ENCODE data around the gene SH2D3C. TPM values are rescaled to one million over a fixed set of nuclear protein-coding genes. Genes with fewer than 3 reads are reported as not detected.

Gene SH2D3C
- total and polyA plus RNA-seq, 8 donors: 21.7 to 41.9 (median 32.6) TPM

DNA sequence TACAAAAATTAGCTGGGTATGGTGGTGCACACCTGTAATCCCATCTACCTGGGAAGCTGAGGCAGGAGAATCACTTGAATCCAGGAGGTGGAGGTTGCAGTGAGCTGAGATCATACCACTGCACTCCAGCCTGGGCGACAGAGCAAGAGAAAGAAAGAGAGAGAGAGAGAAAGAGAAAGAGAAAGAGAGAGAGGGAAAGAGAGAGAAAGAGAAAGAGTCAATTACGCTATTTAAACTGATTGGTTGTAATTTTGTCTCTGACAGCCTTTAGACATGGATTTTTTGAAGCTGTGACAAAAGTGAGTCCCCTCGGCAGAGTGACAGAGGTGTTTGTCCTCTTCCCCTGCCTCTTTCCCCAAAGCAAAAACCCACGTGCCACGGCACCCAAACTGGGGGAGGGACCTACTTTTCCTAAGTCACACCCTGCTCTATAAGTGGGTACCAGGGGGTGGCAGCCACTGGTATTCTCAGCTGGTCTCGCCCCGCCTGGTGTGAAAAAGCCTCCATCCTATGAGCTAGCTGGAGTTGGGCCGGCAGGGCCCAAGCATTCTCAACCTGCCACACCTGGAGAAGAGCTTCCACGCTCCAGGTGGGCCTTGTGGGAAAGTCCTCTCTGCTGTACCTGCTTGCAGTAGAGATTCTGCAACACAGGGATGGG is 75.0 kb downstream of the SH2D3C start:
- ATAC-seq: no peak
- TF ChIP-seq, protein P1, sequence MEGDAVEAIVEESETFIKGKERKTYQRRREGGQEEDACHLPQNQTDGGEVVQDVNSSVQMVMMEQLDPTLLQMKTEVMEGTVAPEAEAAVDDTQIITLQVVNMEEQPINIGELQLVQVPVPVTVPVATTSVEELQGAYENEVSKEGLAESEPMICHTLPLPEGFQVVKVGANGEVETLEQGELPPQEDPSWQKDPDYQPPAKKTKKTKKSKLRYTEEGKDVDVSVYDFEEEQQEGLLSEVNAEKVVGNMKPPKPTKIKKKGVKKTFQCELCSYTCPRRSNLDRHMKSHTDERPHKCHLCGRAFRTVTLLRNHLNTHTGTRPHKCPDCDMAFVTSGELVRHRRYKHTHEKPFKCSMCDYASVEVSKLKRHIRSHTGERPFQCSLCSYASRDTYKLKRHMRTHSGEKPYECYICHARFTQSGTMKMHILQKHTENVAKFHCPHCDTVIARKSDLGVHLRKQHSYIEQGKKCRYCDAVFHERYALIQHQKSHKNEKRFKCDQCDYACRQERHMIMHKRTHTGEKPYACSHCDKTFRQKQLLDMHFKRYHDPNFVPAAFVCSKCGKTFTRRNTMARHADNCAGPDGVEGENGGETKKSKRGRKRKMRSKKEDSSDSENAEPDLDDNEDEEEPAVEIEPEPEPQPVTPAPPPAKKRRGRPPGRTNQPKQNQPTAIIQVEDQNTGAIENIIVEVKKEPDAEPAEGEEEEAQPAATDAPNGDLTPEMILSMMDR (IDR thresholded peaks at IDR 0.05): no peak
- no peak overlapping the region for H3K4me3 ChIP-seq
- no peak for DNase-seq
- no peaks in the 10 kb centered on the region for H3K27me3 ChIP-seq
- intact Hi-C loops (cut with DNase I): no loop called here
- no peak overlapping the region for H3K27ac ChIP-seq
- H3K4me1 ChIP-seq: peaks cover 0 to 6% of the 10 kb centered on the region in 2 donors
- no peaks in the 10 kb centered on the region for H3K9me3 ChIP-seq
- H3K36me3 ChIP-seq: no peaks in the 10 kb centered on the region

DNA sequence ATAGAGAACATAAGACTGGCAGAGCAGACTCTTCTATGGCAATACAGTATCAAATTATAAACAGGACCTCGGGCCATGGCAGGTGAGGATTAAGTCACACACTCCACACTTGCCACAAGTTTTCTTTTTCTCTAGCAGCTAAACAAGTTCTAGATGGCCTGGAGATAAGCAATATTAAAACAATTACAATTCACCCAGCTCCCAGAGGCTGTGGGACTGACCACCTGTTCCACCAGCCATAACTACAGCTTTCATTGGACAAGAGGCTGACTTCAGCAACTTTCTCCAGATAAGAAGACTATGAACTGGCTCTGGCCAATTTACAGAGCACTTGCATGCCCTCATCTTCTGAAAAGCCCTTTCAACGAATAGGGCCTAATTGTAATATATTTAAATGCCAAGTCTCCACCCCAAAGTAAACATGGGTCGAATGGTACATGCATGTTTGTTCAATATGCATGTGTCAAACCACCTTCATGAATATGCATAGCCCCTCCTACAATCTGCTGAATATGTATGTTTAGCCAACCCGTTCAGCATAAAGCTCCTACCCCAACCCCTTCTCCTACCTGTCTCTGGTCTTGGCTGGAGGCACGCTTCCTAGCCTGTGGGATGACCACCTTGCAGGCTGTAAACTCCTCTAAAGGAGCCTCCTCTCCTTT is 77.7 kb downstream of the SH2D3C start:
- H3K9me3 ChIP-seq: no peaks in the 10 kb centered on the region
- no peak for ATAC-seq
- peaks cover 0 to 6% of the 10 kb centered on the region in 2 donors for H3K4me1 ChIP-seq
- no peaks in the 10 kb centered on the region for H3K27me3 ChIP-seq
- H3K36me3 ChIP-seq: no peaks in the 10 kb centered on the region
- TF ChIP-seq, protein P1 (IDR thresholded peaks at IDR 0.05): no peak
- H3K4me3 ChIP-seq: no peak overlapping the region
- DNase-seq: no peak
- no peak overlapping the region for H3K27ac ChIP-seq
- intact Hi-C loops (cut with DNase I): no loop called here

DNA sequence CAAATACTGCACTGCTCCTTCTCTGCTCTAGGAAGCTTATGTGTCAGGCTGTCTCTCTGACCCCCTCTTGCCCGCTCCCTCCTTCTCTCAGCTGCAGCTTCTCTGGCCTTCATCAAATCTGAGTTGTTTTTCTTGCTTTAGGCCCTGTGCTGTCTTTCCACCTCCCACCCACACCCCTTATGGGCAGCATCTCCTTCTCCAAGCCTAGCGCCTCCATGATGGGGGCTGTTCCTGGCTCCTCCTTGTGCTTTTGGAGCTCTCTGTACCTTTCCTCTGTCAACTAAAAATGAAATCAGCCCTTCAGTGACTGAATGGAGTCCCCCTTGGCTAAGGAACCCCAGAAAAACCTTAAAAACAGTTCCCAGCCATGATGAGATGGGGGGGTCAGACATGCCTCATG is 78.3 kb downstream of the SH2D3C start:
- H3K4me1 ChIP-seq: peaks cover 0 to 6% of the 10 kb centered on the region in 2 donors
- H3K36me3 ChIP-seq: no peaks in the 10 kb centered on the region
- no peak for DNase-seq
- TF ChIP-seq, protein P1 (IDR thresholded peaks at IDR 0.05): no peak
- intact Hi-C loops (cut with DNase I): no loop called here
- peak overlapping the region in 1 of 2 donors; percentile 91 for H3K27ac ChIP-seq
- no peaks in the 10 kb centered on the region for H3K27me3 ChIP-seq
- ATAC-seq: no peak
- H3K4me3 ChIP-seq: no peak overlapping the region
- no peaks in the 10 kb centered on the region for H3K9me3 ChIP-seq

DNA sequence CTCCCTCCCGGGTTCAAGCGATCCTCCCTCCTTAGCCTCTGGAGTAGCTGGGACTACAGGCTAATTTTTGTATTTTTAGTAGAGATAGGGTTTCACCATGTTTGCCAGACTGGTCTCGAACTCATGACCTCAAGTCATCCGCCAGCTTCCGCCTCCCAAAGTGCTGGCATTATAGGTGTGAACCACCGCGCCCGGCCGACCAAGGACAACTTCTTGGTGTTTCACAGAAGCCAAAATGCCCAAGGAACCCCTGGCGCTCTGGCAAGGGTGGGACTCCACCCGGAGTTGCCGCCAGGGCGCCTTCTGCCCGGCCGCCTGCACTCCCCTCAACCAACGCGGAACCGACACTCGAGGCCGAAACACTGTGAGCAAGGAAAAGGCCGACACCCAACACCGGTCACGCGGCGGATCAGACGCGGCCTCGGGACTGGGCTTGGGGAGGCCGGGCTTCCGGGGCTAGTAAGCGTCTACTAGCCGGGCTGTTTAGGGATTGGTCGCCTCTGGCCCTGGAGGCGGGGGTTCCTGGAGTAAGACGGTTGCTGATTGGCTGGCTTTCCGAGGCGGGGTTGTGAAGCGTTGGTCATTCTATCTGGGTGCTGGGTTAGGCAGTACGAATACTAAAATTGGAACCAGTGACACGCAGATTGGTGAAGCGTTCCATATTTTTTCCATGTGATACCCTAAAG is 79.3 kb downstream of the SH2D3C start:
- intact Hi-C loops (cut with DNase I): no loop called here
- Histone ChIP-seq H3K9me3 (no peaks in the 10 kb centered on the region), H3K4me3 (peak overlapping the region; percentile 7 to 27), H3K27ac (peak overlapping the region; percentile 88 to 91), H3K36me3 (no peaks in the 10 kb centered on the region), H3K27me3 (no peaks in the 10 kb centered on the region), H3K4me1 (peaks cover 0 to 6% of the 10 kb centered on the region in 2 donors)
- ATAC-seq (peak; percentile 99), DNase-seq (peak; percentile 91 to 97 (median 97))
- TF ChIP-seq, protein P1 (IDR thresholded peaks at IDR 0.05): peak in 1 of 2 donors; percentile 22

DNA sequence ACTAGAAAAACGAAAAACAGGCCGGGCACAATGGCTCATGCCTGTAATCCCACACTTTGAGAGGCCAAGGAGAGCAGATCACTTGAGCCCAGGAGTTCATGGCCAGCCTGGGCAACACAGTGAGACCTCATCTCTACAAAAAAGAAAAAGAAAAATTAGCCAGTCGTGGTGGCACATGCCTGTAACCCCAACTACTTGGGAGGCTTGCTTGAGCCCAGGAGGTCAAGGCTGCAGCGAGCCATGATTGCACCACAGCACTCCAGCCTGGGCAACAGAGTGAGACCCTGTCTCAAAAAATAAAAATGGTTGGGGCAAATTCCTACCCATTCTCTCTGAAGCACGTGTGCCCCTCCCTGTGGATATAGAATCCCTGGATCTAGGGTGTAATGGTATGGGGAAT is 80.1 kb downstream of the SH2D3C start:
- ATAC-seq: no peak
- Histone ChIP-seq H3K27me3 (no peaks in the 10 kb centered on the region), H3K4me3 (no peak overlapping the region), H3K27ac (peak overlapping the region in 1 of 2 donors; percentile 91), H3K9me3 (no peaks in the 10 kb centered on the region), H3K4me1 (peaks cover 0 to 6% of the 10 kb centered on the region in 2 donors), H3K36me3 (no peaks in the 10 kb centered on the region)
- intact Hi-C loops (cut with DNase I): no loop called here
- TF ChIP-seq, protein P1 (IDR thresholded peaks at IDR 0.05): no peak
- DNase-seq: no peak

Measured in left lung (tissue), 10 donors.